Activated CD8-positive, alpha-beta memory T cell treated with anti-CD3 and anti-CD28 coated beads, Interleukin-2, amount 50 U/mL, for 4 hours (primary cell): ENCODE measurements around the gene DAAM1.

Experiments used
- DNase-seq: peaks from one replicate; pipeline ENCODE4 v3.0.0-alpha.2; 2020

DAAM1 gene

DNA sequence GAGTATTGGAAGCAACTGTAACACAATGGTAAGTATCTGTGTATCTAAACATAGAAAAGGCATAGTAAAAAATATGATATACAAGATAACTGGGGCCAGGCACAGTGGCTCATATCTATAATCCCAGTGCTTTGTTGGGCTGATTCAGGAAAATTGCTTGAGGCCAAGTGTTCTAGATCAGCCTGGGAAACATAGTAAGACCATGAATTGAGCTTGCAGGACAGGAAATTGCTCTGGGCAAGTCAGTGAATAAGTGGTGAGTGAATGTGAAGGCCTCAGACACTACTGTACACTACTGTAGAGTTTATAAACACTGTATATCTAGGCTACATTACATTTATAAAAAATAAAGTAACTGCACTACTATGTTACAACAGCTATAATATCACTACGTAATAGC is 201.5 kb downstream of the DAAM1 start:
- no peak for DNase-seq

GRCh38 chr14:59391388-59391787 is 202.9 kb downstream of the DAAM1 start:
- no peak for DNase-seq

DNA sequence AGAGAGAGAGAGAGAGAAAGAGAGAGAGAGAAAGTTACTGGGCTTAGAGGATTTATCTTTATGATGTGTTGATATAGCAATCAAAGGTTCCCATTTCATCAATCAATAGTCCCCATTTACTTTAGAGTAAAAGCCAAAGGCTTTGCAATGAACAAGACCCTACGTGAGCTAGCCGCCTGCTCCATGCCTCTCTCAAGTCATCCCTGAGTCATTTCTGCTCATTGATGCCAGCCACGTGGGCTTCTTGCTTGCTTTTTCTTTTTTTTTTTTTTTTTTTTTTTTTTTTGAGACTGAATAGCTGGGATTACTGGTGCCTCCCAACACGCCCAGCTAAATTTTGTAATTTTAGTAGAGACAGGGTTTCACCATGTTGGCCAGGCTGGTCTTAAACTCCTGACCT is 205.8 kb downstream of the DAAM1 start:
- no peak for DNase-seq

DNA sequence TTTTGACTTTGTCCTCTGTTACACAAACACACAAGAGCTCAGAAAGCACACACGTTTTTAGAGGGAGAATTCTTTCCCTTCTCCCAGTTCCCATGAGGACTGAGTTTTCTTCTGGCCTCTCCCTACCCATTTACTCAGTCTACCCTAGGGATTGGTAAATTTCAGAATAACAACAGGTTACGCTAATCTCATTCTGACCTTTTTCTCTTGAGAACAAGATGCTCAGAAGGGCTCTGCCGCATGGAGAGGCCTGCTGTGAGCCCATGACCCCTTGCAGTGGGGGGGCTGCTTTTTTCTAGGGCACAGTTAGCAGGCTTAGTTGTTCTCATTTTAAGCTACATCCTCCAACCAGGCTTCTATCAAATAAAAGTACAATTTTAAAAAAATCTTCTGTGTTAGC is 207.2 kb downstream of the DAAM1 start:
- DNase-seq, result no peak

DNA sequence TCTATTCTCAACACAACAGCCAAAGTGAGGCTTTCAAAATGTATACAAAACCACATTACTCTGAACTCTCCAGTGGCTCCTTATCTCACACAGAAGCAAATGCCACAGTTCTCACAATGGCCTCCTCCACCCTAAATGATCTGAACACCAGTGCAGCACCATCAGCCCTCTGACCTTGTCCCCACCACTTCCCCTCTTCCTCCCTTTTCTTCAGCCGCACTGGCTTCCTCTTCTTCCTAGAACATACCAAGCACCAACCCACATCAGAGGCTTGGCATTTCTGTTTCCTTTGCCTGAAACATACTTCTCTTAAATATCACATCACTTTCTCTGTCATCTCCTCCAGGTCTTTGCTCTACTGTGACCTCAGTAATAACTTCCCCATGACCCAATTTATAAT is 210.4 kb downstream of the DAAM1 start:
- no peak for DNase-seq

GRCh38 chr14:59406454-59407245 is 218.2 kb downstream of the DAAM1 start:
- DNase-seq, result no peak

DNA sequence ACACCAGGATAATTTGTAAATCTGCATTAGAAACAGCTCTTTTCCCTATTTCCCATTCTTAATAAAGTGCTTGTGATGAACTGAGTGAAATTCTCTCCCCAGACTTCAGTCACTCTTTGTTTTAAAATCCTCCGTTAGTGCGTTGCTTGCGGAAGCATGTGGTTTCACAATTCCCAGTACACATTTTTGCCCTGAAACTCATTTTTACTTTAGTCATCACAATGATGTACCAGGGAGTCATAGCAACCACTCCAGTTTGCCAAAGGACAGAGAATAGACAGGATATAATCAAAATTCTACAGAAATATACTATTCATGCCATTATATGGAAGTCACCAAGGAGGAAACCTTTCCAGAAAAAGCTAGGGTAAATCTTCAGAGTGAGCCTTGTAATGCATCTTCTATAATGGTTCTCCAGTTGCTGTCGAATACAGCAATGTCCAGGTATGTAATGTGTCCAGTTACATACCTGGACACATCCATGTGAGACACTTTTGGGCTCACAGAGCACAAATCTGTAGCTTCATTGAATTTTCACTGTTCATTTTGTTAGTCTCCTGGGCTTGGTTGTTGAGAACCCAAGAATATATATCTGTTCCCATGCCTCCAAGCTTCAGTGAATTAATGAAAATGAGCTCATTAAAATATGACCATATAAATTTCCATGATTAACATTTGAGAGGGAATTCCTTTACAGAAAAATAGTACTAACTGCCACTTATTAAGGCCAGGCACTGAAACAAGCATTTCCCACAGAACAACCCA is 219.0 kb downstream of the DAAM1 start:
- DNase-seq, result no peak

DNA sequence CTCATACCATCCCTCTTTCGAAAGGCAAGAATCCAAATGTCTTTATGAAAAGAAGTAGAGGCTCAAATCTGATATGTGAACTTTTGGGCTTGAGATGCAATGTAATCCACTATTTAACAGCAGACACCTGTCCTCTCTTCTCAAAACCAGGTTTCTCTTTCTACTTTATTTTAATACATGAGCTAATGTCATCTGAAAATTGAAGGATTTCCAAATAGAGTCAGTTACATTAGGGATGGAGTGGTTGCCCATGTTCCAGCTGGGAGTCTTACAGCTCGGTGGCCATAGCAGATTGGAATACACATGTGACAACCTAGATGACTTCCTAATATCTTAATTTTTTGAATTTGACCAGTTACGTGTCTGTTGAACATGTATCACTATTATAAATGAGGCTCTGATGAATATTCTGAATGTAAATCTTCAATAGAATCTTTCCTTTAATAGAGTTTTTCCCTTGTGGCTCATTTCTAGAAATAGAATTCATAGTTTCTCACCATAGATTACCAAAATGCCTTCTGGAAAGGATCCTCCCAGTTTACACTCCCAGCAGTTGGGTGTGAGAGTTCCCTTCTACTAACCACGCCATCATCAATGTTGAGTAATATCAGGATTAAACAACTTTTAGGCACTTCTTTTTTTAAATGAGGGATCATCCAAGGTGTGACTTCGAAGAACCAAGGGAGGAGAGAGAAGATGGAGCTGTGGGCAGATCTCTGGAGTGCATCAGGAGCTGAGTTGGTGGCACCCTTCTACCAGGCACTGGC is 227.6 kb downstream of the DAAM1 start:
- DNase-seq, result no peak

GRCh38 chr14:59417311-59417710 is 228.8 kb downstream of the DAAM1 start:
- no peak for DNase-seq

DNA sequence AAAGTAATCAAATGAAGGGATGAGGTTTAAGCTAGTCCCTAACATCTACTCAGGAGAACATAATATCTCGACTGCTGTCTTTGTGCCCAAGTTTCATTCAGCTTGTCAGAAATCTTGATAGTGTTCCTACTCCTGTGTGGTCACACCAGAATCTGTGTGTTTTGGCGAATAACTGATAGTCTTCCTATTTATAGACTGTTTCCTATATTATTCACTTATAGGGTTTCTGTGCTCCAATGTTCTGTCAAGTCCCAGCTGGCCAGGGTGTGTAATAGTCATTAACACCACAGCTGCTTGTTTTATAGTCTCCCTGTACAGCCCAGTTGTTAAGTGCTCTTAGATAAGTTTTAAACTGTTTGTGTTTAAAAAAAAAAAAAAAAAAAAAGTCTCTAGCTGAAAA is 230.8 kb downstream of the DAAM1 start:
- no peak for DNase-seq
